ENCODE results near the gene MS4A18.
"Not testable (repeated sequence)": the region's sequence is repeated elsewhere in the genome, so short reads cannot be mapped to it uniquely, and the experiment has no call there.

Gene MS4A18

DNA sequence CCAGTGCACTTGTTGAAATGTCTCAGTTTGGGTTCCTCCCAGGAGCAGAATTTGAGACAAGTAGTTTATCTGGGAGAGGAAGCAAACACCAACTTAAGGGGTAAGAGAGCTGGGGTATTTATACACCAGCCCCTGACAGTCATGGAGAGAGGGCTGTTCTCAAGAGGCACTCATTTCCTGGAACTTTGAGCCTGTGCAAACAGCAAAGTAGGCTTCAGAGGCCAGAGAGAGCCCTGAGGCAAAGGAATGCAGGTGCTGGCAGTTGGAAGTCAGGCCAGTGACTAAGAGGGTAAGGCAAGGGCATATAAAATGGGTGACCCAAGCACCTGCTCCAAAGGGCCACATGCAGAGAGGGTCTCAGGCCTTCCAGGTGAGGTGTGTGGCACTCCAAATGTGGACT, 16.1 kb downstream of the MS4A18 start:
- DNase-seq = no peak

DNA sequence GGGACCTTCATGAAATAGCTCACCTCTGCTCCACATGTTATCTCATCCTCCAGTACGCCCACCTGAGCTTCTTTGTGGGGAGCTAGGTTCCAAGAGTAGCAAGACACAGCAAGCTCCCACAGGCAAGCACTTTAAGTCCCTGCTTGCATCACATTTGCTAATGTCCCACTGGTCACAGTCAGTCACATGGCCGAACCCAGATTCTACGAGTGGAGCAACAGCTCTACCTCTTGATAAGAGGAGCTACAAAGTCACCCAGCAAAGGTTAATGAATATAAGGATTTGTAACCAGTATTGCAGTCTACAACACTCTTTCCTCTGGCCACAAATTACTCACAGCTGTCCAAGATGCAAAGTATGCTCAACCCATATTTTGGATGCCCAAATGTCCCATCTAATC, 16.9 kb downstream of the MS4A18 start:
- no peak for DNase-seq

DNA sequence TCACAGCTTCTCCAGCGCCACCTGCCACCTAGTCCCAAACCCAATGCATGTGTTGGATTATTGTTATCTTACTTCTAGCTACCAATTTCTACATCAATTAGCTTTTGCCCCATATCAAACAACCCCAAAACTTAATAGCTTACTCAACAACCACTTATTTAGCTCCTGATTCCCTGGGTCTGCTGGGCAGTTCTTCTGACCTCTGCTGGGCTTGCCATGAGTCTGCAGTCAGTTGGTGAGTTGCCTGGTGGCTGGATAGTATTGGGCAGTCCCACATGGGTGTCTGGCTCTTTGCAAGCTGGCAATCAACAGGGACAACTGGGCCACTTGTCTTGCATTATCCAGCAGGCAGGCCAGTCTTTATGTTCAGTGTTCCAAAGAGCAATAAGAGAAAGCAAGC, 18.5 kb downstream of the MS4A18 start:
- no peak for DNase-seq

DNA sequence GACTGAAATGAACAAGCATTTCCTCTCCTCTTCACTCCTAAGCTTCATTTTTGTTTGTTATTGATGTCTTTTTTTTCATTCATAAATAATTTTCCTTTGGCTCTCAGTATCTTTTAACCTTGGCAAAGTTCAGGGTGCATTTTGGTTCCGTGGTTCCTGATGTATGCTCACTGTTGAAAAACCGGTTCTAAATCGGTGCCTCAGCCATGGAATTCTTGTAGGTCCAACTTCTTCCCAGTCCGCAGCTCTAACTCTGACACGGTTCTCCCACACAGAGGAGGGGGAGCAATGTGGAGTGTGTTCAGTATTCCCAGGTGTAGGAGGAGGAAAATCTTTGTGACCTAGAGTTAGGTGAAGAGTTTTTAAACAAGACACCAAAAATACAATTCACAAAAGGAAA, 19.6 kb downstream of the MS4A18 start:
- no peak for DNase-seq

DNA sequence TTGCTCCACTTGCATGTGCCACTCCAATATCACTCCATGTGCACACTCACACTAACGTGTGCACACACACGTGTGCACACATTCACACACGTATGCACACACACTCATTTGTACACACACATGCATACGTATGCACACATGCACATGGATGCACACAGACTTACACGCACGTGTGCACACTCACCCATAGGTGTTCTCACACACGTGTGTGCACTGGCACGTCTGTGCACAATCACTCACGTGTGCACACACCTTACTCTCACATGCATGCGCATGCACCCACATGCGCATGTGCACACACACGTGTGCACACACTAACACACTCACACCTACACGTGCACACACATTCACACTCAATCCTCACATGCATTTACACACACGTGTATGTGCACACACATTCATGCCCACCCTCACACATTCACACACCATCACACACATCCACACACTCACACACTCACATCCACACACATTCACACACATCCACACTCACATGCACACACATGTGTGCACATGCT, 22.9 kb downstream of the MS4A18 start:
- no peak for DNase-seq

DNA sequence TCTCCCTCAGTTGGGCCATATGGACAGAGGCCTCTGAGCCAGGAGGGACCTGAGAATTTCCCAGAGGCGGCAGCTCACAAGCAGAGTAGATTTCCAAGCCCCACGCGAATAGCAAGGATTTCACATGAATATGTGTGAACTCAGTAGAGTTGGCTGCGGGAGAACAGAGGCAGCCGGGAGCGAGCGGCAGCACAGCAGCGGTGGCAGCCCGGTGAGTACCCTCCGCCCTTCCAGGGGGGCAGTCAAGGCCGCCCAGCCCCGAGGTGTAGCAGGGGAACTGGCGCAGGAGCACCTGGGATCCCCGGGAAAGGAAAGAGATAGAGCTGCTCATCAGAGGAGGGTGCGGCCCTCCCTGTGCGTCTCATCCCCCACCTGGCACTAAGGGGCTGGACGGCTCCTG, 23.7 kb downstream of the MS4A18 start:
- no peak for DNase-seq

DNA sequence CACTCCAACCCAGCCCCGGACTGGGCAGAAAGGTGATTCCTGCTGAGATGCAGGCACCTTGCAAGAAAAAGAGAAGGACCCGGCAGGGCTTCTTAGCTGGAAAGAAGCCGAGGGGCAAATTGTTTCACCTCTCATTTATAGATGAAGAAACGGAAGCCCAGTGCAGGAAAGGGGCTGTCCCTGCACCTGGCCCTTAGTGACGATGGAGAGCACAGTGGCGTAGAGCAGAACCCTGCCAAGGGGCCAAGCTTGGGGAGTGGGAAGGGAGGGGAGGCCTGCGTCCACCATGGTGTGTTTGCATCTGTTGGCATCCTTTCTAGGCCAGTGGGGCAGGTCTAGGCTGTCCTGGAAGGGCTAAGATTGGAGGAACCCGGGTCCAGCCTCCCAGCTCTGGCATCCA, 24.3 kb downstream of the MS4A18 start:
- DNase-seq = no peak

DNA sequence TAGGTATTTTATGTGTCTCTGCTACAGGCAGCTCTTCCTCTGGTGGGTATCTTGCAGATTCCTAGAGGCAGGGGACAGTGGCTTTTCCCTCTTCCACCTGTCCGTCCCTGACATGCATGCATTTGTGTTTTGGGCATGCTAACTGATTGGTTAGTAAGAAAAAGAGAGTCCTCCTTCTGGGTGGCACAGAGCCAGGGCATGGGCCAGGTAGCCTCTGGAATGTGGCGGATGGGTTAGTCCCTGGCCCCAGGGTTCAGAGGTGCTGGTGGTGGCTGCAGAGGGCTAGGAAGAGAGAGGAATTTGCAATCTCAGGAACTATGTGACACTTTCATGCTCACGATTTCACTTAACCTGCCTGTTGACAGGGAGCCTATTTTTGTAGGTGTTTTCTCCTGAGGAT, 26.4 kb downstream of the MS4A18 start:
- DNase-seq = no peak

DNA sequence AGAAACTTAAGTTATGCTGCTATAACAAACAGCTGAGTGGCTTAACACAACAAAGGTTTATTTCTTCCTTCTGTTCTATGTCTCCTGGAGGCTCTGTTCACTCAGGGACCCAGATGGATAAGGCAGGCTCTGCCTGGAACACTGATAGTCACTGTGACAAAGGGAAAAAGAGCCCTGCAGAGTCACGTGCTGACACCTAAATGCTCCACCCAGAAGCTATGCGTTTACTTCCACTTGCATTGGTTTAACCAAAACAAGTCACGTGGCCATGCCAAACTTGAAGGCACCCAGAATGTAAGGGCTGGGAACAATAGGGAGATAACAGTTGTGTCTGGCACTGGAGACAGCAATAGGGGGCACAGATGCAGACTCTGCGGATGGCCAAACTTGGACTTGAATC, 28.8 kb downstream of the MS4A18 start:
- no peak for DNase-seq

DNA sequence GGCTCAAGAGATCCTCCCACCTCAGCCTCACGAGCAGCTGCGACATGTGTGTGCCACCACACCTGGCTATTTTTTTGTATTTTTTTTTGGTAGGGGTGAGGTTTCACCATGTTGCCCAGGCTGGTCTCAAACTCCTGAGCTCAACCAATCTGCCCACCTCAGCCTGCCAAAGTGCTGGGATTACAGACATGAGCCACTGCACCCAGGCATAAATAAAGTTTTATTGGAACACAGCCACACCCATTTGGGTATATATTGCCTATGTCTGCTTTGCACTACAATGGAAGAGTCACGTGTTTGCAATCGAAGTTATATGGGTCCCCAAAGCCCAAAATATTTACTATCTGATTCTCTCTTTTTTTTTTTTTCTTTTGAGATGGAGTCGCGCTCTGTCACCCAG, 30.4 kb downstream of the MS4A18 start:
- no peak for DNase-seq

DNA sequence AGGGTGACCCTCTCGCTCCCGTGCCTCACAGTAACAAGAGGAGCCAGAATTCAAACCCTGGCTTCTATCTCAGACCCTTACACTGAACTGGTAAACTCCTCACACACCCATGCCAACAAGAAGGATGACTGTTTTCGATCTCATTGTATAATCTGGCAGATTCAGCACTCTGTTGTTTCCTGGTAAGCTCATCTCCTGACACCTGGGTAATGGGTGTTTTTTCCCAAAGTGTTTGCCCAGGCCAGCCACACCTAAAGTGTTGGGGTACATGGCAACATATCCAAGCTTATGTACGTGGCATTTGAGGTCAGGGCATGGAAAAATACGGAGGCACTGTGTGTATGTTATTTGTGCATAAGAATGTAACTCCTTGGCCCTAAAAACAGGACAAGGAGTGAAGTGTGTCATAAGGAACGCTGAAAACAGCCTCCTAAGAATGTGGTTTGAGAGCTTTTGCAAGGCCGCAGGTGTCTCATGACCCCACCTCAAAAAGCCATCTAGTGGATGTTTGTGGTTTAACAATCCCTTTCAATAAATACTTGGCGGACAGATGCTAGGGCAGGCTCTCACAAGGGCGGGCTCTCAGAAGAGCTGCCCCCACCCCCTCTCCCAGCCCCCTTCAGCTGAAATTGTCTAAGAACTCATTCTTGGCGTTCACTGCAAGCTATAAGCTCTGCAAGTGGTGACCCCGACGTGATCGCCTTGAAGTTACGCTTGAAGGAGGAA, 31.9 kb downstream of the MS4A18 start, which contains the start of gene MS4A15:
TSS of gene MS4A15 (plus strand) at position 561 of the 726 bp plus-strand sequence. CDS start 6,867 bp downstream, outside the sequence.
- no peak for DNase-seq

DNA sequence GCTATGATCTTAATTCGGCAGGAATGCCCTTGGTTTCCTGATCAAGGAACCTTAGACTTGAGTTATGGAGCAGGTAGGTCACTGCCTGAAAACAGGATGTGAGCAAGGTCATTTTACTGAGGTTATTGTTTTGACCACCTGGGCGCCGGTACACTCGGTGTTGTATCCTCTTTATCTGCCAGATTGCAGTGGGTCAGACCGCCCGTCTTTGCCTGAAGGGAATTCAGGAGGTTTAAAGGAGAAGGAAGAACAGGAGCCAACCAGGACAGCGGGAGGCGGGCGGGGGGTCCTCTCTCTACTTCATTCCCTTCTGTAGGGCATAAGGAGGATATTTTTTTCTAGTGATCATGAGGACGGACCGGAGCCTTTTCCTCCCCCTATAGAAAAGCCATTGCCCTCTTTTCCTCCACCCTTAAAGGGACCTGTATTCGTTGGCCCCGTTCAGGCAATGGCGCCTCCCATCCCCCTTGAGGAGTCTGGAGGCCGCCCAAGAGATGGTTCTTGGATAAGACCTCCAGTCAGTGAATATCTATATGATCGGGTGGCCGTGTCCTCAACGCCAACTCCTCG, 32.8 kb downstream of the MS4A18 start:
- DNase-seq = no peak

DNA sequence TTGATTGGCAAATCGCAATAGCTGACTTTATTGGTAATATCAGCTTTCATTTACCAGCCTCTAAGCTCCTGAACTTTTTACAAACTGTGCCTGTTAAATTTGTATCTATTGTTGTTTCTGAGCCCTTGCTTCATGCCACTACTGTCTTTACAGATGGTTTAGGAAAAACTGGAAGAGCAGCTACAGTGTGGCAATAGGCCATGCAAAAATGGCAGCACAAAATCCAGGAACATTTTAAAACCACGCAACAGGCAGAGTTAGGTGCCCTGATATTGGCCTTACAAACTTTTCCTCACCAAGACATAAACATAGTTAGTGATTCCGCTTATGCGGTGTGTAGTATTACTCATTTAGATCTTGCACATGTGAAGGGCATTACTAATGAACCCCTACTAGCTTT, 34.2 kb downstream of the MS4A18 start:
- not testable (repeated sequence) for DNase-seq

DNA sequence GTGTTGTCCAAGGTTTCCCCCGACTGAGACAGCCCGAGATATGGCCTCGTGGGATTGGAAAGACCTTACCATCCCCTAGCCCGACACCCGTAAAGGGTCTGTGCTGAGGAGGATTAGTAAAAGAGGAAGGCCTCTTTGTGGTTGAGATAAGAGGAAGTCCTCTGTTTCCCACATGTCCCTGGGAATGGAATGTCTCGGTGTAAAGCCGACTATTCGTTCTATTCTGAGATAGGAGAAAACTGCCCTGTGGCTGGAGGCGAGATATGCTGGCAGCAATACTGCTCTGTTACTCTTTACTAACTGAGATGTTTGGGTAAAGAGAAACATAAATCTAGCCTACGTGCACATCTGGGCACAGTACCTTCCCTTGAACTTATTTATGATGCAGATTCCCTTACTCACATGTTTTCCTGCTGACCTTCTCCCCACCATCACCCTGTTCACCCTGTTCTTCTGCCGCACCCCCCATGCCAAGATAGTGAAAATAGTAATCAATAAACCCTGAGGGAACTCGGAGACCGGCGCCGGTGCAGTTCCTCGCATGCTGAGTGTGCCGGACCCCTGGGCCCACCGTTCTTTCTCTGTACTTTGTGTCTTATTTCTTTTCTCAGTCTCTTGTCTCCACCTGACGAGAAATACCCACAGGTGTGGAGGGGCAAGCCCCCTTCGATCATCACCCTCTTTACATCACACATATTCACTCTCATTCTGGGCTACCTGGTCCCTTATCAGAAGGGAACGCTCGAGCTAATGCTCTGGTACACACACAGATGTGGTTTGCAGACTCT, 35.1 kb downstream of the MS4A18 start:
- DNase-seq = not testable (repeated sequence)

DNA sequence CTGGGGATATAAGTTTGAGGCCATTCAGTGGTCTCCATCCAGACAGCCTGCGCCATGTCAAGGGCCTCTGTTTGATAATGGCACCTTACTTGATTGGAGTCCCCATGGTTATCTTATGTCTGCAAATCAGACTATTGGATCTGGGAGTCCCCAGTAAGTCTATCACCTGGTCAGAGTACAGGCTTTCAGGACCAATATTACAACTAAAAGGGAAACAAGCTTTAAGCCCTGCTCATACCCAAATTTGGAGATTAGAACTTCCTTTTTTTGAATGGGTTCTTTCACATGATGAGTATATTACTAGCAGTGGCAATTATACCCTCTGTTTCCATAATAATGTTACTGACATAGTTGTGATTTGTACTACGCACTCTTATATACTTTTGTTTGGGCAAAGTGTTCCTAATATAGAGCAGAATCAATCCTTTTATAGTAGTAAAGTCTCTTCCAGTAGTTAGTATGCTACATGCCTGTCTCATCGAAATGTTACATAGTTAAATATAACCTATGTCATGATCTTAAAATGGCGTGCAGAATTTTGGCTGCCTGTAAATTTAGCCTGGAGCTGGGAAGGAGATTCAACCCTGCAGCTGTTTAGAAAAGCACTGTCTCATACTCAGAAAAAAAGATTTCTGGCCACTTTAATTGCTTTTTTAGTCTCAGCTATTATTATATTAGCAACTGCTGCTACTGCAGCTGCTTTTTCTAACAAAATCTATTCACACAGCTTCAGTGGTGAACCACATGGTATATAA, 37.1 kb downstream of the MS4A18 start:
- no peak for DNase-seq

DNA sequence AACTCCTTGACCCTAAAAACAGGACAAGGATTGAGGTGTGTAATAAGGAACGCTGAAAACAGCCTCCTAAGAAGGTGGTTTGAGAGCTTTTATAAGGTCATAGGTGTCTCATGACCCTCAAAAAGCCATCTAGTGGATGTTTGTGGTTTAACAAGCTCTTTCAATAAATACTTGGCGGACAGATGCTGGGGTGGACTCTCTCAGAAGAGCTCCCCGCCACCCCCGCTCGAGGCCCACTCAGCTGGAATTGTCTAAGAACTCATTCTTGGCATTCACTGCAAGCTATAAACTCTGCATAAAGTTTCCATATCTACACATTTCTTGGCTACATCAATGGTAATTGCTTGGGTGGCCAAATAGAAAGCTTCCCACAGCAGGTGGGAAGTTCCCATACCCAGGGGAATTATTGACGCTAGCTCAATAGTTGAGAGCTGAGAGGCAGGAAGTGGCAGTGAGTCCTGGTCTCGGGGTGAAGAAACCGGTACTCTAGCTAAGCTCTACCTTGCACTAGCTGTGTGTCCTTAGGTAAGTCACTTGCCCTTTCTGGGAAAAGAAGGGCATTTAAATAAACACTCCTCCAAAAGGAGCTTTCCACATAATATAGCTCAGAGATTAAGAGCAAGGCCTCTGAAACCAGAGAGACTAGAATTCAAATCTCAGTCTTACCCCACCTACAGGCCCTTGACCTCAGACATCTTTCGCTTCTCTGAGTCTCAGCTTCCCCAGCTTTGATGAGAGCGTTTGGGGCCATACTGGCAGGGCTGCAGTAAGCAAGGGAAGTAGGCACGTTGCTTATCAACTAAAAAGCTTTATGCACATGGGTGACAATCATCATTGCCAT, 38.6 kb downstream of the MS4A18 start:
- no peak for DNase-seq

DNA sequence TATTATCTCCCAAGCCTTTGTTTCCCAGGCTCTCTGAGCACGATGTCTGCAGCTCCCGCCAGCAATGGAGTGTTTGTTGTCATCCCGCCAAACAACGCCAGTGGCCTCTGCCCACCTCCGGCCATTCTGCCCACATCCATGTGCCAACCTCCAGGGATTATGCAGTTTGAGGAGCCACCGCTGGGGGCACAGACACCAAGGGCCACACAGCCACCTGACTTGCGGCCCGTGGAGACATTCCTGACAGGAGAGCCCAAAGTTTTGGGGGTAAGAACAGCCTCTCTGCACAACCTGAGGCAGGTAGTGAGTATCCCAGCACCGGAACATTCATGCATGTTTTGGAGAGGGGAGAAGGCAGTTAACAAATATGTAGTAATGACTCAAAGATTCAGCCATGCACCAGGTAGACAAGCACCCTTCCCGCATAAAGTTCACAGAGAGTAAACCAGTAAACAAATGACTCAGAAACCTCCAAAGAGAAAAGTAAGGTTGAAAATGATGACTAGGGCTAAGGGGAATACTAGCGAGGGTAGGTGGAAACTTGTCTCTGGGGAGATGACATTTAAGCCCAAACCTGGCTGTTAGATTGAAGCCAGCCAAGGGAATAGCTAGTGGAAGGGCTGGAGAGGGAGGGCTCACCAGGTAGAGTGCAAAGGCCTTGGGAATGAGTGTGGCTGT, 39.3 kb downstream of the MS4A18 start:
- DNase-seq = no peak

DNA sequence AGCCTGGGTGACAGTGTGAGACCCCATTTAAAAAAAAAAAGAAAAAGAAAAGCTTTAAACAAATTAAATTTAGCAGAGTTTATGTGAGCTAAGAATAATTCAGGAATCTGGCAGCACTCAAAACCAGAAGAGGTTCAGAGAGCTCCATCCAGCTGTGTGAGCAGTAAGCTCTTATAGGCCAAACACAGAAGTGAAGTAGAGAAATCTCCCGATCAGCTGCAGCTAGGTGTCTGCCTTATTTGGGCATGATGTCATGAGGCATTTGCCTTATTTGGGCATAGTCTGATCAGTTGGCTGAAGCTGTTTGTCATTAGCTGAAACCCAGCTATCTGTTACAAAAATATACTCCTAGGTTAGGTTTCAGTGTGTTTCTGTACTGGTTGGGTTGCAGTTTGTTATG, 40.4 kb downstream of the MS4A18 start:
- DNase-seq = no peak

DNA sequence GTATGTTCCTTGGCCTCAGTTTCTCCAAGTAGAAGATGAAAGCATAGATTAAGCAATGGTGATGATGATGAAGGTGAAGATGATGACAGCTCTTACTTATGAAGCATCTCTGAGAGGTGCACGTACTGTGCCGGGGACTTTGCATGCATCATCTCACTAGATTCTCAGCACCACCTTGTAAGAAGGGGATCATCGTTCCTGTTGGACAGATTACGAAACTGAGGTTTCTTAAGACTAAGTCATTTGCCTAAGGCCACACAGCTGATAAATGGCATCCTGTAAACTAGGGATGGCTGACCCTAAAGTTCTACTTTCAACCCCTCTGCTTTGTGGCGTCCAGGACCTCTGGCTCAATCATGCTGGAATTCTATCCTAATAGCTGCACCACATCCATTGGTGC, 40.8 kb downstream of the MS4A18 start:
- DNase-seq = no peak

DNA sequence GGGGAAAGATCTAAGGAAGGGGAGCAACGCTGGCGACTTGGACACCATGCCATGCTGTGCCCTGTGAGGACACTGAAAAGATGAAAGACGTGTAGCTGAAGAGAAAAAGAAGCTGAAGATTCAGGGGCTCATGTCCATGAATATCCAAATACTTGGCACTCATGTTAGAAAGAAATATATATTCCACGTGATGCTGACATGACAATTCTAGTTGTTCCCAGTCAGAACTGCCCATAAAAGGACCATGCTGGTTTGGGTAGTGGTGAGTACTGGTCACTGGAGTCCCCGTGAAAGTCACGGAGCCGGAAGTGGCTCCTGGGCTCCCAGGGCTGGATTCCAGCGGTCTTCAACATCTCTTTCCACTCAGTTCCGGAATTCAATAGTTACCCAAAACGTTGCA, 42.0 kb downstream of the MS4A18 start:
- no peak for DNase-seq

DNA sequence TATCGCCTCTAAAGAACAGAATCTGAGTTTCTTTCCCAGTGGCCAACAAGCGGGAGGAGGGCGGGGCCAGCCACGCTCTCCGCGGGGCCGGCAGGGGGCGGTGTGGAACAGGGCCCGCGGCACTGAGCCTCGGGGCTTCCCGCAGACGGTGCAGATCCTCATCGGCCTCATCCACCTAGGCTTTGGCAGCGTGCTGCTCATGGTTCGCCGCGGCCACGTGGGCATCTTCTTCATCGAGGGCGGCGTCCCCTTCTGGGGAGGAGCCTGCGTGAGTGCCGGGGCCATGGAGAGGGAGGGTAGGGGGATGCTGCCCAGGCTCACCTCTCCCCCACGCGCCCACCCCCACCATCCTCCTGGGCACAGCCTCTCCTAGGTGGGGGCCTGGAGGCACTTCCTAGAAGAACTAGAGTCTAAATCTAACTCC, 42.9 kb downstream of the MS4A18 start:
- no peak for DNase-seq
